Transverse colon (tissue), 4 donors: ENCODE measurements around the gene ALPG.

Experiments
- EP300 ChIP-seq: sonication (generic); formaldehyde crosslinking; IDR thresholded peaks from one replicate; pipeline ENCODE4 v1.6.1; 2017; ENCODE audit warnings: antibody characterized with exemption, low read depth
- POLR2A ChIP-seq: fragments of 450-650 bp; IDR thresholded peaks from one replicate; pipeline ENCODE4 v1.6.1; 2016; ENCODE audit warnings: antibody characterized with exemption, mild to moderate bottlenecking, moderate library complexity
- POLR2AphosphoS5 ChIP-seq, 3 donors: sonication (generic); formaldehyde crosslinking; IDR thresholded peaks; one replicate each; pipeline ENCODE4 v1.6.1; 2016; ENCODE audit warnings: antibody characterized with exemption in 3 of 3
- TF ChIP-seq, protein P1 (sequence below), 5 experiments: fragments of 200-600 bp in 3 of 5; fragments of 450-650 bp in 2 of 5; sonication (generic) in 3 of 5; IDR thresholded peaks; 1 replicate in 2 of 5; 2 replicates in 3 of 5; pipeline ENCODE4 v1.5.1; 2016 to 2017; ENCODE audit warnings: antibody characterized with exemption in 5 of 5, inconsistent platforms in 3 of 5, mild to moderate bottlenecking in 2 of 5, moderate library complexity in 1 of 5

DNA sequence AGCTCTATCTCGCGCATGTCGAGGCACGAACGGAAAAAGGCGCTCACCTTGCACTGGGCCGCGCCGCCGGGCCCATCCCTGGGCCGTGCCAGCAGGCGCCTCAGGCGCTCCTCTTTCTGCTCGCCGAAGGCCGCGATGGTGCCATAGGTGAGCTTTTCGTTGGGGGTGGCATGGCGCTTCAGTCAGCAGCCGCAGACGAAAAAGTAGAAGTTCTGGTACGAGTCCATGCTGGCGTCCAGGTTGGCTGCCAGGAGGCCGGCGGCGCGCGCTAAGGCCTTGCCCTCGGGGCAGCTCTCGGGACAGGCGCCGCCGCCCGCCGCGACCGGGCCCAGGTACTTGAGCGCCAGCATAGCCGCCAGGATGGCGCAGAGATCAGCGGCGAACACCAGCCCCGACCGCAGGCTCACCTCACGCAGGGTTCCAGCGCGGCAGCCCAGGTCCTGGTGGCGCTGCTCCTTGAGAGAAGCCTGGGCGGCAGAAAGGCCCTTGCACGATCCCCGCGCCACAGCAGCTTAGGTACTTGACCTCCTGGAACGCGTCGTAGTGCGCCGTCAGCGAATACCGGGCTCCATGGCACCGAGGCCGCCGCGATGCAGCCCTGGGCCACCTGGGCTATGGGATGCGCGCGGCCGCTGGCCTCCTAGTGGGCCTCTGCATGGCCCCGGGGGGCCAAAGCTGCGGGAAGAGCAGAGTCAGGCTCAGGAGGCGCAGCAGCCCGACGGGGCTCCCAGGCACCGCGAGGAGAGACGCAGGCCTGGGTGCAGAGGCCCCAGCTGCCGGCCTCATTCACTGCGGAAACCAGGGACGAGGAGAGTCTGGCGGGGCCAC lies 12.8 kb downstream of the ALPG start:
- TF ChIP-seq, protein P1, sequence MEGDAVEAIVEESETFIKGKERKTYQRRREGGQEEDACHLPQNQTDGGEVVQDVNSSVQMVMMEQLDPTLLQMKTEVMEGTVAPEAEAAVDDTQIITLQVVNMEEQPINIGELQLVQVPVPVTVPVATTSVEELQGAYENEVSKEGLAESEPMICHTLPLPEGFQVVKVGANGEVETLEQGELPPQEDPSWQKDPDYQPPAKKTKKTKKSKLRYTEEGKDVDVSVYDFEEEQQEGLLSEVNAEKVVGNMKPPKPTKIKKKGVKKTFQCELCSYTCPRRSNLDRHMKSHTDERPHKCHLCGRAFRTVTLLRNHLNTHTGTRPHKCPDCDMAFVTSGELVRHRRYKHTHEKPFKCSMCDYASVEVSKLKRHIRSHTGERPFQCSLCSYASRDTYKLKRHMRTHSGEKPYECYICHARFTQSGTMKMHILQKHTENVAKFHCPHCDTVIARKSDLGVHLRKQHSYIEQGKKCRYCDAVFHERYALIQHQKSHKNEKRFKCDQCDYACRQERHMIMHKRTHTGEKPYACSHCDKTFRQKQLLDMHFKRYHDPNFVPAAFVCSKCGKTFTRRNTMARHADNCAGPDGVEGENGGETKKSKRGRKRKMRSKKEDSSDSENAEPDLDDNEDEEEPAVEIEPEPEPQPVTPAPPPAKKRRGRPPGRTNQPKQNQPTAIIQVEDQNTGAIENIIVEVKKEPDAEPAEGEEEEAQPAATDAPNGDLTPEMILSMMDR (IDR thresholded peaks at IDR 0.05), result no peak
- TF ChIP-seq POLR2AphosphoS5 (IDR thresholded peaks at IDR 0.05) (no peak), POLR2A (no peak), EP300 (no peak)
